Ishikawa (cell line): Measurements from ENCODE around the gene PTPRM.

ENCODE experiments used
- CEBPB ChIP-seq: IDR thresholded peaks from 2 replicates; pipeline ENCODE4 v1.6.1; 2012
- CREB1 ChIP-seq: IDR thresholded peaks from 2 replicates; pipeline ENCODE4 v1.6.1; 2012; ENCODE audit warnings: low read depth
- EGR1 ChIP-seq: IDR thresholded peaks from 2 replicates; pipeline ENCODE4 v1.6.1; 2012
- EP300 ChIP-seq: IDR thresholded peaks from 2 replicates; pipeline ENCODE4 v1.6.1; 2012; ENCODE audit warnings: borderline replicate concordance
- FOXM1 ChIP-seq: IDR thresholded peaks from 2 replicates; pipeline ENCODE4 v1.6.1; 2012; ENCODE audit warnings: low read depth, borderline replicate concordance
- MAX ChIP-seq: IDR thresholded peaks from 2 replicates; pipeline ENCODE4 v1.6.1; 2012
- NFIC ChIP-seq: IDR thresholded peaks from 2 replicates; pipeline ENCODE4 v1.6.1; 2012
- RAD21 ChIP-seq: IDR thresholded peaks from 2 replicates; pipeline ENCODE4 v1.6.1; 2012; ENCODE audit warnings: low read depth
- REST ChIP-seq: IDR thresholded peaks from 2 replicates; pipeline ENCODE4 v1.6.1; 2012; ENCODE audit warnings: low read depth, mild to moderate bottlenecking
- TAF1 ChIP-seq: IDR thresholded peaks from 2 replicates; pipeline ENCODE4 v1.6.1; 2012; ENCODE audit warnings: low read depth, mild to moderate bottlenecking
- TCF12 ChIP-seq: IDR thresholded peaks from 2 replicates; pipeline ENCODE4 v1.6.1; 2012; ENCODE audit warnings: low read depth
- TEAD4 ChIP-seq: IDR thresholded peaks from 2 replicates; pipeline ENCODE4 v1.6.1; 2012
- USF1 ChIP-seq: IDR thresholded peaks from 2 replicates; pipeline ENCODE4 v1.6.1; 2012
- YY1 ChIP-seq: IDR thresholded peaks from 2 replicates; pipeline ENCODE4 v1.6.1; 2012; ENCODE audit warnings: low read depth
- ZBTB7A ChIP-seq: IDR thresholded peaks from 2 replicates; pipeline ENCODE4 v1.6.1; 2012; ENCODE audit warnings: low read depth

Gene PTPRM

GRCh38 chr18:8018701-8019331, 451.7 kb downstream of the PTPRM start:
- TF ChIP-seq CEBPB (no peak), REST (no peak), RAD21 (no peak), YY1 (no peak), EP300 (no peak), MAX (no peak), ZBTB7A (no peak), NFIC (no peak), EGR1 (no peak), CREB1 (no peak), FOXM1 (no peak), TEAD4 (no peak), TAF1 (no peak), TCF12 (no peak), USF1 (no peak)

- TF ChIP-seq ZBTB7A, result no peak
- no peak for TF ChIP-seq YY1
- no peak for TF ChIP-seq TAF1
- no peak for TF ChIP-seq EP300
- TF ChIP-seq MAX, result no peak
- TF ChIP-seq FOXM1, result no peak
These were observed 452.5 kb downstream of the PTPRM start for GRCh38 chr18:8019600-8019999.

GRCh38 chr18:8020132-8020846, 453.2 kb downstream of the PTPRM start:
- TF ChIP-seq ZBTB7A (no peak), USF1 (no peak), REST (no peak), TCF12 (no peak), FOXM1 (no peak), EGR1 (no peak), CEBPB (no peak), RAD21 (no peak), MAX (no peak), TEAD4 (no peak), EP300 (no peak), CREB1 (no peak), NFIC (no peak), TAF1 (no peak), YY1 (no peak)

GRCh38 chr18:8029061-8029460, 461.9 kb downstream of the PTPRM start:
- no peak for TF ChIP-seq ZBTB7A
- TF ChIP-seq CEBPB, result no peak
- no peak for TF ChIP-seq REST
- TF ChIP-seq YY1, result no peak
- TF ChIP-seq TCF12, result no peak
- TF ChIP-seq USF1, result no peak
- TF ChIP-seq RAD21, result no peak
- TF ChIP-seq EP300, result no peak
- no peak for TF ChIP-seq NFIC
- TF ChIP-seq TEAD4, result no peak
- no peak for TF ChIP-seq CREB1
- no peak for TF ChIP-seq EGR1
- no peak for TF ChIP-seq MAX
- TF ChIP-seq FOXM1, result no peak
- TF ChIP-seq TAF1, result no peak
